Sciatic nerve (tissue), 2 donors: ENCODE measurements around the gene CRB2. TPM values are rescaled to one million over a fixed set of nuclear protein-coding genes. Genes with fewer than 3 reads are reported as not detected.

Experiments used
- ATAC-seq: fragments of 200-7000 bp; cut with Tn5 transposase; one replicate; pipeline ENCODE4 v1.9.1; 2020; ENCODE audit warnings: mild to moderate bottlenecking, moderate library complexity
- DNase-seq: peaks from one replicate; pipeline ENCODE4 v3.0.0-alpha.2; 2020; ENCODE audit warnings: low spot score
- intact Hi-C: fragments of 100-400 bp; cut with DNase I; formaldehyde crosslinking; loops from one replicate; pipeline ENCODE4 v1.14.2; 2022
- total RNA-seq: library from RNA; stranded (reverse); fragmentation: NEBNext Ultra II Directional; extraction: Animal tissue kit (Norgen Biotek cat#: 25700); gene quantifications from one replicate; pipeline ENCODE4 v1.2.1, GENCODE V29; 2021
- donor health status: DM: no; HTN: no; CAD: no.
- donor health status: DM: no; HTN: no; CAD: no.

CRB2 gene
- 0.58 TPM for total RNA-seq

DNA sequence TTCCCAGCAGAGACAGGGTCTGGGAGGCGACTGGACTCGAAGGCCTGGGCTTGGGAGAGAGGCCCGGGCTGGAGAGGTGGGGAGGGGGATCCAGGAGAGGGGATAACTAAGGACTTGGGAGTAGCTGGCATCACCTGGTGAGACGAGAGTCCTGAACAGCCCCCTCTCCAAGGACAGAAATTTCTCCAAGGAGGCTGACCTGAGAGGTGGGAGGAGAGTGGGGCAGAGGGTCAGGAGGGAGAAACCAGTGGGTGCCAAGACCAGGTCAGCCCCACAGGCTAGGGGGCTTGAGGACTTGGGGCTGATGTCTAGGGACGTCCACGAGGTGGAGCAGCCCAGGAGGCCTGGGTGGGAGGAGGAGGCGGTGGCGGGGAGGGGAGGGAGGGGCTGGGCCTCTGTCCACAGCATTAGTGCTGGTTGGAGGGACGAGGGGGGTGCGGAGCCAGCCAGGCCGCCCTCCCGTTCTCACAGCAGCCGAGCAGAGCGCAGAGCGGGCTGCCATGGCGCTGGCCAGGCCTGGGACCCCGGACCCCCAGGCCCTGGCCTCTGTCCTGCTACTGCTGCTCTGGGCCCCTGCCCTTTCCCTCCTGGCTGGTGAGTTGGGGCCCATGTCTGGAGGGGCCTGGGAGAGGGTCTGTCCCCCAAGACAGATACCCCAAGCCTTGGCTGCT lies at the start of gene CRB2:
TSS of gene CRB2 (plus strand) at position 437 of the 671 bp plus-strand sequence. CDS start at position 501, 64 bp downstream.
- ATAC-seq (no peak), DNase-seq (no peak)
- intact Hi-C loops, result no loop called here

DNA sequence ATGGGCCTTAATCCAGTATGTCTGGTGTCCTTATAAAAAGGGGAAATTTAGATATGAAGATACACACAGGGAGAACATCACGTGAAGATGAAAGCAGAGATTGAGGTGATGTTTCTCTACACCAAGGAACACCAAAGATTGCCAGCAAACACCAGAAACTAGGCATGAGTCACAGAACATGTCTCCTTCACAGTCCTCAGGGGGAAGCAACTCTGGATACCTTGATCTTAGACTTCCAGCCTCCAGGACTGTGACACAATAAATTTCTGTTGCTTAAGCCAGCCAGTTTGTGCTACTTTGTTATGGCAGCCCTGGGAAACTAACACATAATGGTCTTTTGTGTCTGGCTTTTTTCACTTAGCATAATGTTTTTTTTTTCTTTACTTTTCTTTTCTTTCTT lies 46.4 kb upstream of the CRB2 start:
- DNase-seq, result no peak
- no peak for ATAC-seq
- intact Hi-C loops, result no loop called here

DNA sequence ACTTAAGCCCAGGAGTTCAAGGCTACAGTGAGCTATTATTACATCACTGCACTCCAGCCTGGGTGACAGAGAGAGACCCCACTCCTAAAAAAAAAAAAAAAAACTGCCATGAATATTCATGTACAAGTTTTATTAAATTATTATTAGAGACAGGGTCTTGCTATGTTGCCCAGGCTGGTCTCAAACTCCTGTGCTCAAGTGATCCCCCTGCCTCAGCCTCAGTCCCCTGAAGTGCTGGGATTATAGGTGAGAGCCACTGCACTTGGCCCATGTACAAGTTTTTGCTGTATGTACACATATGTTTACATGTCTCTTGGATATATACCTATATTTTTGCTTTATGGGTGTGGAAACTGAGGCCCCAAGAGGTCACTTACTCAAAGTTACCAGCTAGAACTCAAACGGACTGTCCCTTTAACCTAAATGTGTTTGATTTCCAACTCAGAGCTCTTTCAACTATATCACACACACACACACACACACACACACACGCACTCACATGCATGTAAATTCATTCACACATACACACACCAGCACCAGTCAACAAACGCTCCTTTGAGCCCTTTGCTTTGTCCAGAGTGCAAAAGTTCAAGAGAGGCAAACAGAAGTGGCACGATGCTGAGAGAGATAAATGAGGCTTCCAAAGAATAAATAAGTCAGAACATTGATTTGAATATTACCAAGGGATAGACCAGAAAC lies 45.3 kb upstream of the CRB2 start:
- ATAC-seq, result no peak
- intact Hi-C loops, result no loop called here
- no peak for DNase-seq

DNA sequence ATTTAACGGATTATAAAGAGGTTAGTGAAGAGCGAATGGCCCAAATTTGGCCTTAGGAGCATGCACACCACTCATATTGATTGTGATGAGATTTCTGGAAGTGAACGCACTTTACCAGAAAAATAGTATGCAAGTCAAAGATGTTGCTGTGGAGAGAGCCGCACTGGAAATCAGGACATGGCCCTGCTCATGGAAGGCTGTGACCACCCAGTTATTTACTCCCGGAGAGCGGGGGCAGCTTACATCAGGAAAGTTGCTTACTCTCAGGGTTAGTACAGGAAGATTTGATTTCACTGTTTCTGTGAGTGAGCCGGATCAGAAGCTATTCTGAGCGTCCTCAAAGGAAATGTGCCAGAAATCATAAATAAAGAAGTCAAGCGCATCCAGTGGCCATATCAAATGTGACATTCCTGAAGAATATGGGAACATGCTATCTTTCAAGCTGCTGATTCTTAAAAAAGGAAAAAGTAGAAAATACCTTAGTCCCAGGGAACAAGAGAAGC lies 44.7 kb upstream of the CRB2 start:
- no peak for DNase-seq

DNA sequence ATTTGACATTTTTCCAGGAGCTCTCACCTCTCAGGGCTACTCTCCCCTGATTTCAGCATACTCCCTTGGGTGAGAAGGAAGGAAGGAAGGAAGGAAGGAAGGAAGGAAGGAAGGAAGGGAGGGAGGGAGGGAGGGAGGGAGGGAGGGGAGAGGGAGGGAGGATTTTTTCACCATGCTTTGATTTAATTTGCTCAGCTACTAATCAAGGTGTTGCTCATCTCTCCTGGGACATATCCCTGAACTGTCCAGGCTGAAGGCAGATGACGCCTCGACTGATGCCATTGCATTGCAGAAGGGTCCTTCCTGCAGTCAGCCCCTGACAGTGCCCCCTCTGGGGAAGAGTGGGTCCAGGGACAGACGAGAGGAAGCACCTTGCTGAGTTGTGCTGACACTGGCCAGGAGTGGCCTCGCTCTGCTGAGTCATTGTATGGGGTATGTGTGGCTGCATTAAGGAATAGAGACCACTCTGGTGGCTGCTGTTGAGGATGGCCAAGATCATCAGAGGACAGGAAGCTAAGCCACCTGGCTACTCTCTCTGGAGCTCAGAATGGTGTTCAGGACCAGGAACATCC lies 43.6 kb upstream of the CRB2 start:
- intact Hi-C loops, result no loop called here
- DNase-seq, result no peak
- no peak for ATAC-seq

More for the DNA sequence above, 44.7 kb upstream of the CRB2 start:
- intact Hi-C loops, result no loop called here
- ATAC-seq, result no peak

DNA sequence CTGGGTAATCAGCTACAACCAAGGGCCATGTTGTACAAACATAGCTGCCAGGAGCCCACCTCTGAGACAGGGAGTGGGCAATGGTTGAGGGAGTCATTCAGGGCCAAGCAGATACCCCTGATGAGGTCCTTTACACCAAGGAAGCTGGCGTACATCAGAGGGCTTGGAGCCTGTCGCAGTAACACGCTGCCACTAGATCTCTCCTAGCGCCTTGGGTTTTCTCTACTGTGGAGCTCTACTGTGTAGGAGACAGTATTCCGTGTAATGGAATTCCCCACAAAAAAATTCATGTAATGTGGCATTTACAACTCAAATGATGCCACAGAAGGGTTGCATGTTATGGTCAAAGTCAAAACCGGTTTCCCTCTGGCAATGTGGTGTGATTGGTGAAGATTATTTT lies 41.4 kb upstream of the CRB2 start:
- no peak for ATAC-seq
- no peak for DNase-seq
- intact Hi-C loops, result no loop called here

DNA sequence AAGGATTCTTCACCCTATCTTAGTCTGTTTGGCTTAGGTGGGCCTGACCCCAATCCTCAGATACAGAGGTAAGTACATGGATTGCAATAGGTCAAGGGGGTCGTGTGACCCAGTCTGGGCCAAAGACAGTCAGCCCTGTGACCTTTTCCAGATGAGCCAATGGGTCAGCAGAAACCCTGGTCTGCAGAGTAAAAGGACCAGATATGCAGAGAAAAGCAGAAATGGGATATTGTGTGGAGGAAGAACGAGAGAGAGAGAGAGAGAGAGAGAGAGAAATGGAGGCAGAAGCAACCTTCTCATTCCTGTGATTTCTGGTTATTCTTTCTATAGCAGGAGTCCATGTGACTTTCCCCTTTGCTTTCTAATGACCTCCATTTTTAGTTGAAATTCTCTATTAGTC lies 40.4 kb upstream of the CRB2 start:
- DNase-seq, result no peak
- ATAC-seq, result no peak
- intact Hi-C loops, result no loop called here

DNA sequence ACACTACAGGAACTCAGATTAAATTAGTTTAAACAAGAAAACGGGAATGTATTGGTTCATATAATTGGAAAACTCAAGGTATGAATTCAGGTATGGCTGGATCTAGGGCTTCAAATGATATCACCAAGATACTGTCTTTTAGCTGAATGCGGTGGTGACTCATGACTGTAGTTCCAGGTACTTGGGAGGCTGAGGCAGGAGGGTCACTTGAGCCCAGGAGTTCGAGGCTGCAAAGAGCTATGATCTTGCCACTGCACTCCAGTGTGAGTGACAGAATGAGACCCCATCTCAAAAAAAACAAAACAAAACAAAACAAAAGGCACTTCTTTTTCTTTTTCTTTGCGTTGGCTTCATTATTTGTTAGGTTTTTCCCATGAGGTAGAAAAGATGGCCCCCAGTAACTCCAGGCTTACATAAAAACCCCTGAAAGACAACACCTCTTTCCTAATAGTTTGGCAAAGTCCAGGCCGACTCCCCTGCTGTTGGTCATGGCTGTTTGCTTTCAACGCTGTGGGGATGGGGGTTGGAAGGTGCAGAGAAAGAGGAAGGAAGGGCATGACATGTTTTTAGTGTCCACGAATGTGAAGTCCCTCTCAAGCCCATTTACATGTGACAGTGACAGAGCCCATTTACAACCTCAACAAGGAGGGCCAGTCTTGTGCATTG lies 39.8 kb upstream of the CRB2 start:
- intact Hi-C loops, result no loop called here
- DNase-seq (no peak), ATAC-seq (no peak)

DNA sequence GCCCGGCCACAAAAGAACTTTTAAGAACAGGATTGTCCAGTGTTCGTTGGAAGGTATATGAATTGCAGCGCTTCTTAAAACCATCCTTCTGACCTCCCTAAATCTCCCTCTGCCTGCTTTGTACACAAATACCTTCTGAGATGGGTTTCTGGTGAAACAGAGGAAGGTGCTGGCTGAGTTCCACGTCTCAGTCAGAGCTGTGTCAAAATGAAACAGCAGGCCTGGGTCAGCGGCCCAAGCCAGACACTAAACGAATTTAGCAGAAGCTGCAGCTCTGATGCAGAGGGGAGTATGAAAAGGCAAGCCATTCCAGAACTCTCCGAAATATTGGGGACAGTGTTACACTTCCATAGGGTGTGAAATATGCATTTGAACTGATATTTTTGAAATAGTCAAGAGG lies 37.8 kb upstream of the CRB2 start:
- no peak for DNase-seq
- ATAC-seq, result no peak
- intact Hi-C loops, result no loop called here

DNA sequence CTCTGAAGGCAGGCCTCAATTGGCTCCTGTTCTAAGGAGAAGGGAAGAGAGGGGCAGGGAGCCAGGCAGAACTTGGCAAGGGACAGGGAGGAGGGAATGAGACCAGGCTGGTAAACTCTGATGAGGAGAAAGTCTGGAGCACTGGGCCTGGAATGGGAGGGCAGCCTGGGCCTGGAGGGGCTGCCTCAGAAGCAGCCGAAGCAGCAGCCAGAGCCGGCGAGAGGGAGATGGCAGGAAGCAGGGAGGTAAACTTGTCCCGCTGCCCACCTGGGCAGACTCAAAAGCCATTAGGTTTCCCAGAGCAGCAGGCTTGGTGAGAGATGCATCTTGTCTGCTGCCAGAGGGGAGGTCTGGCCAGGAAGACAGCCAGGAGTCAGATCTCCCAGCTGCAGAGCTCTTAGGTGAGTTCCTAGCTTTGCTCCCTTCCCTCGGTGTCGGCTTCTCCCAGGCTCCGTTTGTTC lies 37.0 kb upstream of the CRB2 start:
- ATAC-seq (no peak), DNase-seq (no peak)
- intact Hi-C loops, result no loop called here

DNA sequence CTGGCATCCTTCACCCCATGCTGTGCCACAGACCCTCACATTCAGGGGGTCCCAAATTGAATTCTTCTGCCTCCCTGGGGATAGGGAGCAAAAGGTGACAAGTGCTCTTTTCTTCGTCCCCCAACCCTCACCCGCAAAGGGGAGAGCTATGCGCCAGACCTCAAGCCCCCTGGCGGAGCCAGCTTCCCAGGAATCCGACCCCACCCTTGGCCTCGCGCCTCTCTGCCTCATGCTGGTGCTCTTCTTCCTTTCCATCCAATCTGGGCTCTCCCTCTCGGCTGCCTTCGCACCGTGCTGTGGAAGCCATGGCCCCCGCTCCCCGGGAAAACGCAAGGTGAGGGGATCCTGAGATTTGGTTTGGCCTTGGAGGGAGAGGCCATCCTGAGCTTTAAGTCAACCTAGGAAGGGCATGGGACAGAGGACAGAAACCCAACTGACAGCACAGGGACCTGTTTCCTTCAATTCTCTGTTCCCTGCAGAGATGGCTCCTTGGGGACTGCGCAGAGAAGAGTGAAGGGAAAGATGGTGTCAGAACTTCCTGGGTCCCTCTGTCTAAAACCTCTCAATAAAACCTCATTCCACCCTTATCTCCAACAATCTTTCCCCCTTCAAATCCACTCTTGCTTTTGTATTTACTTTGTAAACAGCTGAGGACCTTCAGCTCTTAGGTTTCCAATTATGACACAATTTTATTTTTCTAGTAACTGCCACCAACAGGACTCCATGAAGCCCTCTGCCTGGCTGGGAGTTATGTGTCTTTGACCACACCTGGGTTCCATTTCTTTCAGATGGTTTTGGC lies 36.3 kb upstream of the CRB2 start:
- intact Hi-C loops, result no loop called here
- DNase-seq, result no peak

DNA sequence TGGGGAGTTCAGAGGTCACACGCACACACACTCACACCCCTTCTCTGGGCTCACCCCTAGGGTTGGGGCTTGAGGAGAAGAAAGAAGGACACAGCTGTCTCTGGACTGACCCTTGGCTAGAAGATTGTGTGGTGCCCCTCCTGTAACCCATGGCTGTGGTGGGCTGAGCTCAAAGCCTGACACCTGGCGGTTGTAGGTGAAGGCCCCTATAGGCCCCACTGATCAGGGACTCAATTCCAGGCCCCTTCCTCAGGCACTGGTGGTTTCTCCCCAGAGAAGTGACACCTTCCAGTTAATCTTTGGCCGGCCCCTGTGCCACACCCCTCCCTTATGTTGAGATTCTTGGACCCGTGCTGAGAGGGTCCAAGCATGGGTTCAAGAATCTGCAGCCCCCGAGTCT lies 35.2 kb upstream of the CRB2 start:
- ATAC-seq, result no peak
- no peak for DNase-seq
- intact Hi-C loops, result no loop called here

More for the DNA sequence above, 36.3 kb upstream of the CRB2 start:
- no peak for ATAC-seq

DNA sequence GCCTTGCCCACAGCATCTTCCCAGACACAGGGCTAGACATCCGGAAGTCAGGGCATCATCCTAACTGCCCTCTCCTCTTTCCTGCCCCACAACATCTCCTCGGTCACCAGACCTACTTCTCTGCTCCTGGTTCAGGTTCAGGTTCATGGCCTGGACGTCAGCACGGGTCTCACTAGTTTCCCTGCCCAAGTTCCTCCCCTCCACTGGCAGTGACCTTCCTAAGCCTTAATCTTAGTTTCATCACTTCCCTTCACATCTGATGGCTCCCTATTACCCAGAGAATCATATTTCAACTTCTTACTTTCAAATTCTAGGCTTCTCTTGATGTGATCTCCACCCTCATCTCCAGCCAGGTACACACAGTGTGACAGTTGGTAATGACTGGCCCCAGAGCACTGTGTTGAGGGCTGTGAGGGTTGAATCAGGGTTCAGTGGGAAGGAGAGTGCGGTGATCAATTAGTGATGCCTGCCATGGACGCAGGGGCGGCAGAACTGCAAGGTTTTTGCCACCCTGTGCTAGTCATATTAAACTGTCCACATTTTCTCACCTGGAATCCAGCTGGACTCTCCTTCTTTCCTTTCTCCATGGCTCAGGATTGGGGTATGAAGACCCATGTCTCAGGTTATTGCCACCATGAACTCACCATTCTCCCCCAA lies 34.3 kb upstream of the CRB2 start:
- intact Hi-C loops, result no loop called here
- DNase-seq, result no peak
- ATAC-seq, result no peak

DNA sequence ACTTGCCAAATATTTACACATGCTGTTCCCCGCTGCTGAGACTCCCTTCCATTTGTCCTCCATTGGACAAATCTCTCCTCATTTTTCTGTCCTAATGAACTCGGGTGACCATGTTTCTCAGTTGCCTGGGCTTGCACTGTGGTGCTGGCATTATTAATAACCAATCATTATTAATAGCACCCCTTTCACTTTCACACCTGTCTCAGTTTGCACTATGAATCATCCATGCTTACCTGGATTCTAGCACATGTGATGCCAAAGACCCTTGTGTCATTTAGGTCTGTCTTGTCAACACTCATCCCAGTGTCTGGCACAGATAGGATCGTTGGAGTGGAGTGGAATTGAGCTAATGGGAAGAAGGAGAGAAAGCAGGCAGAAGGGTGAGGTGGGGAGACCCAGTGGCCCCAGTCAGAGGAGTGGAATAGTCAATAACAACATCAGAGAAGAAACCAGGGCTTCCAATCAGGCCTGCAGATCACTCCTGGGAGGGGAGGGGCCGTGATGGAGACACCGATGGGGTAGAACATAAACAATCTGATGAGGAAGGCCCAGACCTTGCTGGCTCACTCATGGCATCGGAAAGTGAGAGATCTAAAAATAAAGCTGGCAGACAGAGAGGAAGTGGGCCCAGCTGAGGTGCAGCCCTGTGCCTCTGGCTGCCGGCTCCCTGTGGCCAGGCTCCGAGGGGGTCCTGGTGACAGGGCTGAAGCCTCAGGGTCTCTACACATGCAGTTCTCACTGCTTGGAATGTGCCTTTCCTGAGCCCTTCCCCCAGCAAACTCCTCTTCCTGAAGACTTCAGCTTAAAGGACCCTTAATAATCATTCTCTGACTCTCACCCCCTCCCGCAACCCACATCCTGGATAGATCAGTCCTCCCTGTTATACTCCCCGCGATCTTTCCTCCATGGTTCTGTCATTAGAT lies 33.5 kb upstream of the CRB2 start:
- intact Hi-C loops, result no loop called here
- no peak for ATAC-seq

DNA sequence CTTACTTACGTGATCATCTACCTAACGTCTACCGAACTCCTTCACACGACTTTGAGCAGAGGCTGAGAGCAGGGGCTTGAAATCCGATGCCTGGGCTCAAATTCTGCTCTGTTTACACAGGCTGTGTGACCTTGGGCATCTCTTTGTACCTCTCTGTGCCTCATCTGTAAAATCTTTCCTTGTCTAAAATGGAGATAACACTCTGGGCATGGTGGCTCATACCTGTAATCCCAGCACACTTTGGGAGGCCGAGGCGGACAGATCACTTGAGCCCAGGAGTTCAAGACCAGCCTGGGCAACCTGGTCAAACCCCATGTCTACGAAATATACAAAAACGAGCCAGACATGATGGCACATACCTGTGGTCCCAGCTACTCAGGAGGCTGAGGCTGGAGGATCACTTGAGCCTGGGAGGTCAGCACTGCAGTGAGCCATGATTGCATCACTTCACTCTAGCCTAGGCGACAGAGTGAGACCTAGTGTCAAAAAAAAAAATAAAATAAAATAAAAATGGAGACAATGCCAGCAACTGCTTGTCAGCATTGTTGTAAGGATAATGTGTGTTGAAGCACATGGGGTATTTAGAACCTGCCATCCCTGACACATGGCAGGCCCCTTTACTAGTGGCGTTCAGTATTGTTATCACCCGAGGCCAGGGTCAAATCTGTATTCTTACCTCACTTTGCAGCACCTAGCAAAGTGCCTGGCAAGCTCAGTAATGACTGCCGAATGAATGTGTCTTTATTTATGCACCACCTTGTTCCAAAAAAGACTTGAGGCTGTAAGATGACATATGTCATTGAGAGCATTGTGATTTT lies 32.6 kb upstream of the CRB2 start:
- intact Hi-C loops, result no loop called here
- ATAC-seq (no peak), DNase-seq (no peak)

More for the DNA sequence above, 33.5 kb upstream of the CRB2 start:
- no peak for DNase-seq

DNA sequence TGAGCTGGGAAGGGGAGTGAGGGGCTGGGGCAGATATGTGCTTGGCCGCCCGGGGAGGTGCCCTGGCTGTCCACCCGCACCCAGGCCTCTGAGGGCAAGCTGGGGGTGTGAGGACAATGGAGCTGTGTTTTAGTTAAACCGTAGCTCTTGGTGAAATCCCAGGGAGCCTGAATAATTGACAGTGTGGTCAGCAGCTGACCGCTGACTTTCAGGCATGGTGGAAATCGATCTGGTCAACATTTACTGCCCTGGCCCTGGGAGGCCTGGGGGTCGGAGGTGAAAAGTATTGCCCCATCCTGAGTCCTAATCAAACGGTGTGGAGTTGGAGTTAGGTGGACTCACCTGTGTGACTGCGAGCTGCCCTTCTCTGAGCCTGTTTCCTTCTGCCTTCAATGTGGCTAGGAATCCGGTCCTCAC lies 31.2 kb upstream of the CRB2 start:
- DNase-seq (no peak), ATAC-seq (no peak)
- intact Hi-C loops, result no loop called here

DNA sequence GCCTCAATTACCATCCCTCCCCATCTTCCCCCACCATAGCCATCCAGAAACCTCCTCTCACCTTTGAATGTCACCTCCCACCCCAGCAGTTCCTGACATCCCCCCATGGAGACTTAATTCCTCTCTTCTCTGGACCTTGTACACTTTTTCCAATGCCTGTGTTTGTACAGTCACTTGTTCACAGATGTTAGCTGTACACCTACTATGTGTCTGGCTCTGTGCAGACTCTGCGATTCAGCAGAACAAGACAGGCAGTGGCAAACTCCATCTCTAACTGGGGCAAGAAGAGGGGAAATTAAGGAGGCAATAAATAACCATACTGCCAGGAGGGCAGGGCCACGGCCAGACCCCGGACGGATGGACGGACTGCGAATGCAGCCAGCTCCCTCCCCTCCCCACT lies 29.8 kb upstream of the CRB2 start:
- ATAC-seq, result no peak
- DNase-seq, result no peak
- intact Hi-C loops, result no loop called here
